ENCODE data around the gene MAGEA8. TPM values are rescaled to one million over a fixed set of nuclear protein-coding genes. Genes with fewer than 3 reads are reported as not detected.
"Not testable (repeated sequence)": the region's sequence is repeated elsewhere in the genome, so short reads cannot be mapped to it uniquely, and the experiment has no call there.

Gene MAGEA8
- total and polyA plus RNA-seq, 4 donors, result not detected

- 94% methylated on average over 3 of the region's 3 CpGs for WGBS
- H3K27ac ChIP-seq (ENCODE audit: low read depth in 1 of 2, low read length in 2 of 2), result no peak overlapping the region
- H3K36me3 ChIP-seq (ENCODE audit: control insufficient read depth in 4 of 4, insufficient read depth in 3 of 4, low read depth in 1 of 4, low read length in 3 of 4), result no peaks in the 10 kb centered on the region
- H3K4me3 ChIP-seq (ENCODE audit: low read depth in 1 of 3, low read length in 3 of 3), result no peak overlapping the region
- no peak for DNase-seq (ENCODE audit: low spot score)
- no peak overlapping the region for H3K9ac ChIP-seq (ENCODE audit: low read depth in 1 of 2, low read length in 2 of 2)
- no peaks in the 10 kb centered on the region for H3K27me3 ChIP-seq (ENCODE audit: control insufficient read depth in 4 of 4, insufficient read depth in 4 of 4, low read length in 3 of 4)
- H3K9me3 ChIP-seq (ENCODE audit: control insufficient read depth in 4 of 4, low read length in 3 of 4), result peaks cover 0 to 2% (median 0%) of the 10 kb centered on the region in 4 donors
- H3K4me1 ChIP-seq (ENCODE audit: control insufficient read depth in 4 of 4, insufficient read depth in 4 of 4, low read length in 3 of 4), result no peaks in the 10 kb centered on the region
- no peak for TF ChIP-seq RXRA (IDR thresholded peaks at IDR 0.05)
- TF ChIP-seq SP1 (IDR thresholded peaks at IDR 0.05), result no peak
- no peak for TF ChIP-seq JUND (IDR thresholded peaks at IDR 0.05)
- no peak for TF ChIP-seq GABPA (IDR thresholded peaks at IDR 0.05 in 1 of 2, conservative IDR thresholded peaks at IDR 0.05 in 1 of 2)
- TF ChIP-seq HNF4G (IDR thresholded peaks at IDR 0.05), result no peak
- no peak for TF ChIP-seq FOXA1 (IDR thresholded peaks at IDR 0.05)
- no peak for TF ChIP-seq TAF1 (conservative IDR thresholded peaks at IDR 0.05)
- no peak for TF ChIP-seq ATF3 (IDR thresholded peaks at IDR 0.05)
- no peak for TF ChIP-seq FOXA2 (IDR thresholded peaks at IDR 0.05)
- no peak for TF ChIP-seq MAX (IDR thresholded peaks at IDR 0.05)
- no peak for TF ChIP-seq CTCF (IDR thresholded peaks at IDR 0.05; ENCODE audit: low read depth, low read length, missing input control)
- no peak for TF ChIP-seq EGR1 (IDR thresholded peaks at IDR 0.05; ENCODE audit: low read depth in 2 of 2)
- no peak for TF ChIP-seq YY1 (IDR thresholded peaks at IDR 0.05)
Observed at GRCh38 chrX:149916745-149917392, 35.9 kb downstream of the MAGEA8 start.

GRCh38 chrX:149923836-149924235 is 42.9 kb downstream of the MAGEA8 start:
- WGBS, result no CpG with 5 or more reads among the region's 4 CpGs
- H3K27ac ChIP-seq (ENCODE audit: low read depth in 1 of 2, low read length in 2 of 2); H3K36me3 ChIP-seq (ENCODE audit: control insufficient read depth in 4 of 4, insufficient read depth in 3 of 4, low read depth in 1 of 4, low read length in 3 of 4); H3K9me3 ChIP-seq (ENCODE audit: control insufficient read depth in 4 of 4, low read length in 3 of 4); H3K27me3 ChIP-seq (ENCODE audit: control insufficient read depth in 4 of 4, insufficient read depth in 4 of 4, low read length in 3 of 4); H3K4me1 ChIP-seq (ENCODE audit: control insufficient read depth in 4 of 4, insufficient read depth in 4 of 4, low read length in 3 of 4); DNase-seq (ENCODE audit: low spot score); H3K9ac ChIP-seq (ENCODE audit: low read depth in 1 of 2, low read length in 2 of 2); H3K4me3 ChIP-seq (ENCODE audit: low read depth in 1 of 3, low read length in 3 of 3): not testable (repeated sequence)

GRCh38 chrX:149924434-149924833 is 43.5 kb downstream of the MAGEA8 start:
- H3K27ac ChIP-seq (ENCODE audit: low read depth in 1 of 2, low read length in 2 of 2); H3K36me3 ChIP-seq (ENCODE audit: control insufficient read depth in 4 of 4, insufficient read depth in 3 of 4, low read depth in 1 of 4, low read length in 3 of 4): not testable (repeated sequence)
- WGBS, result no CpG with 5 or more reads among the region's 5 CpGs

GRCh38 chrX:149927245-149927963 is 46.4 kb downstream of the MAGEA8 start:
- not testable (repeated sequence) for H3K9me3 ChIP-seq (ENCODE audit: control insufficient read depth in 4 of 4, low read length in 3 of 4); H3K27ac ChIP-seq (ENCODE audit: low read depth in 1 of 2, low read length in 2 of 2)

More at GRCh38 chrX:149924434-149924833, 43.5 kb downstream of the MAGEA8 start:
- not testable (repeated sequence) for DNase-seq (ENCODE audit: low spot score); H3K4me3 ChIP-seq (ENCODE audit: low read depth in 1 of 3, low read length in 3 of 3); H3K27me3 ChIP-seq (ENCODE audit: control insufficient read depth in 4 of 4, insufficient read depth in 4 of 4, low read length in 3 of 4); H3K4me1 ChIP-seq (ENCODE audit: control insufficient read depth in 4 of 4, insufficient read depth in 4 of 4, low read length in 3 of 4); H3K9me3 ChIP-seq (ENCODE audit: control insufficient read depth in 4 of 4, low read length in 3 of 4); H3K9ac ChIP-seq (ENCODE audit: low read depth in 1 of 2, low read length in 2 of 2)

GRCh38 chrX:149927964-149928258 is 46.9 kb downstream of the MAGEA8 start:
- DNase-seq (ENCODE audit: low spot score); H3K4me1 ChIP-seq (ENCODE audit: control insufficient read depth in 4 of 4, insufficient read depth in 4 of 4, low read length in 3 of 4); H3K9ac ChIP-seq (ENCODE audit: low read depth in 1 of 2, low read length in 2 of 2); H3K4me3 ChIP-seq (ENCODE audit: low read depth in 1 of 3, low read length in 3 of 3); H3K36me3 ChIP-seq (ENCODE audit: control insufficient read depth in 4 of 4, insufficient read depth in 3 of 4, low read depth in 1 of 4, low read length in 3 of 4); H3K9me3 ChIP-seq (ENCODE audit: control insufficient read depth in 4 of 4, low read length in 3 of 4); H3K27ac ChIP-seq (ENCODE audit: low read depth in 1 of 2, low read length in 2 of 2); H3K27me3 ChIP-seq (ENCODE audit: control insufficient read depth in 4 of 4, insufficient read depth in 4 of 4, low read length in 3 of 4): not testable (repeated sequence)
- WGBS, result no CpG with 5 or more reads among the region's 1 CpG

More at GRCh38 chrX:149927245-149927963, 46.4 kb downstream of the MAGEA8 start:
- H3K4me3 ChIP-seq (ENCODE audit: low read depth in 1 of 3, low read length in 3 of 3); H3K27me3 ChIP-seq (ENCODE audit: control insufficient read depth in 4 of 4, insufficient read depth in 4 of 4, low read length in 3 of 4); H3K9ac ChIP-seq (ENCODE audit: low read depth in 1 of 2, low read length in 2 of 2); DNase-seq (ENCODE audit: low spot score); H3K36me3 ChIP-seq (ENCODE audit: control insufficient read depth in 4 of 4, insufficient read depth in 3 of 4, low read depth in 1 of 4, low read length in 3 of 4); H3K4me1 ChIP-seq (ENCODE audit: control insufficient read depth in 4 of 4, insufficient read depth in 4 of 4, low read length in 3 of 4): not testable (repeated sequence)
- WGBS, result 100% methylated on average over 1 of the region's 8 CpGs

- H3K4me1 ChIP-seq (ENCODE audit: control insufficient read depth in 4 of 4, insufficient read depth in 4 of 4, low read length in 3 of 4); DNase-seq (ENCODE audit: low spot score); H3K9ac ChIP-seq (ENCODE audit: low read depth in 1 of 2, low read length in 2 of 2); H3K36me3 ChIP-seq (ENCODE audit: control insufficient read depth in 4 of 4, insufficient read depth in 3 of 4, low read depth in 1 of 4, low read length in 3 of 4); H3K4me3 ChIP-seq (ENCODE audit: low read depth in 1 of 3, low read length in 3 of 3); H3K27me3 ChIP-seq (ENCODE audit: control insufficient read depth in 4 of 4, insufficient read depth in 4 of 4, low read length in 3 of 4); H3K27ac ChIP-seq (ENCODE audit: low read depth in 1 of 2, low read length in 2 of 2); H3K9me3 ChIP-seq (ENCODE audit: control insufficient read depth in 4 of 4, low read length in 3 of 4): not testable (repeated sequence)
- 87% methylated on average over 1 of the region's 1 CpG for WGBS
Observed at GRCh38 chrX:149928635-149929034, 47.7 kb downstream of the MAGEA8 start.

All from liver (tissue), 9 donors.